OCI-LY1 (cell line): ENCODE data around the gene VSIG10L2.

Source experiments
- EZH2 ChIP-seq: fragments of 200-600 bp; sonication (generic), shearing (Covaris generic); IDR thresholded peaks from 2 replicates; pipeline ENCODE4 v1.8.0; 2017; ENCODE audit warnings: borderline replicate concordance, mixed run types, mild to moderate bottlenecking, antibody characterized with exemption, low read length, moderate library complexity, mixed read lengths
- TF ChIP-seq, protein P1 (sequence below): fragments of 200-600 bp; sonication (generic), shearing (Covaris generic); IDR thresholded peaks from 2 replicates; pipeline ENCODE4 v1.5.1; 2017; ENCODE audit warnings: mild to moderate bottlenecking, antibody characterized with exemption, low read length, moderate library complexity, mixed read lengths

- TF ChIP-seq, protein P1, sequence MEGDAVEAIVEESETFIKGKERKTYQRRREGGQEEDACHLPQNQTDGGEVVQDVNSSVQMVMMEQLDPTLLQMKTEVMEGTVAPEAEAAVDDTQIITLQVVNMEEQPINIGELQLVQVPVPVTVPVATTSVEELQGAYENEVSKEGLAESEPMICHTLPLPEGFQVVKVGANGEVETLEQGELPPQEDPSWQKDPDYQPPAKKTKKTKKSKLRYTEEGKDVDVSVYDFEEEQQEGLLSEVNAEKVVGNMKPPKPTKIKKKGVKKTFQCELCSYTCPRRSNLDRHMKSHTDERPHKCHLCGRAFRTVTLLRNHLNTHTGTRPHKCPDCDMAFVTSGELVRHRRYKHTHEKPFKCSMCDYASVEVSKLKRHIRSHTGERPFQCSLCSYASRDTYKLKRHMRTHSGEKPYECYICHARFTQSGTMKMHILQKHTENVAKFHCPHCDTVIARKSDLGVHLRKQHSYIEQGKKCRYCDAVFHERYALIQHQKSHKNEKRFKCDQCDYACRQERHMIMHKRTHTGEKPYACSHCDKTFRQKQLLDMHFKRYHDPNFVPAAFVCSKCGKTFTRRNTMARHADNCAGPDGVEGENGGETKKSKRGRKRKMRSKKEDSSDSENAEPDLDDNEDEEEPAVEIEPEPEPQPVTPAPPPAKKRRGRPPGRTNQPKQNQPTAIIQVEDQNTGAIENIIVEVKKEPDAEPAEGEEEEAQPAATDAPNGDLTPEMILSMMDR, result no peak
- TF ChIP-seq EZH2, result no peak
Measured at GRCh38 chr11:125935056-125935455, 10.8 kb upstream of the VSIG10L2 start.
